Endometrium (tissue), 2 donors: ENCODE measurements around the gene NECTIN3.

Experiments used
- FAIRE-seq: peaks from 2 replicates; lab custom pipeline; 2012; peaks lifted over from hg19 to GRCh38; lab: Jason Lieb, UNC
- donor health status: control.
- donor health status: control.

NECTIN3 gene

GRCh38 chr3:111200027-111200426, 128.4 kb downstream of the NECTIN3 start:
- no peak for FAIRE-seq

GRCh38 chr3:111210003-111210711, 138.5 kb downstream of the NECTIN3 start:
- no peak for FAIRE-seq

GRCh38 chr3:111210866-111211564, 139.4 kb downstream of the NECTIN3 start:
- no peak for FAIRE-seq

GRCh38 chr3:111212511-111212910, 140.9 kb downstream of the NECTIN3 start:
- no peak for FAIRE-seq

GRCh38 chr3:111215481-111215880, 143.9 kb downstream of the NECTIN3 start:
- FAIRE-seq = no peak

GRCh38 chr3:111218615-111219014, 147.0 kb downstream of the NECTIN3 start:
- FAIRE-seq = no peak

- no peak for FAIRE-seq
These were observed 155.6 kb downstream of the NECTIN3 start for GRCh38 chr3:111227216-111227615.

- no peak for FAIRE-seq
These were observed 157.7 kb downstream of the NECTIN3 start for GRCh38 chr3:111229301-111229700.

- no peak for FAIRE-seq
These were observed 165.5 kb downstream of the NECTIN3 start for GRCh38 chr3:111236836-111237713.

- FAIRE-seq = no peak
These were observed 166.3 kb downstream of the NECTIN3 start for GRCh38 chr3:111237946-111238345.

- no peak for FAIRE-seq
These were observed 167.3 kb downstream of the NECTIN3 start for GRCh38 chr3:111238885-111239284.

GRCh38 chr3:111241960-111242359, 170.3 kb downstream of the NECTIN3 start:
- no peak for FAIRE-seq
